HEK293T (cell line): Measurements from ENCODE around the gene CTTNBP2.

Experiments
- BHLHE40 ChIP-seq: fragments of 450-650 bp; IDR thresholded peaks from 2 replicates; pipeline ENCODE4 v1.6.1; 2016; ENCODE audit warnings: mild to moderate bottlenecking, moderate library complexity, borderline replicate concordance
- CTBP1 ChIP-seq: fragments of 450-650 bp; IDR thresholded peaks from 2 replicates; pipeline ENCODE4 v1.6.1; 2016; ENCODE audit warnings: borderline replicate concordance
- ELF4 ChIP-seq: fragments of 450-650 bp; IDR thresholded peaks from 2 replicates; pipeline ENCODE4 v1.6.1; 2017; ENCODE audit warnings: antibody characterized with exemption
- FOXA1 ChIP-seq: fragments of 450-650 bp; IDR thresholded peaks from 2 replicates; pipeline ENCODE4 v1.6.1; 2016; ENCODE audit warnings: mild to moderate bottlenecking
- FOXK2 ChIP-seq: fragments of 450-650 bp; IDR thresholded peaks from 2 replicates; pipeline ENCODE4 v1.6.1; 2016; ENCODE audit warnings: mild to moderate bottlenecking
- FOXM1 ChIP-seq: fragments of 450-650 bp; IDR thresholded peaks from 2 replicates; pipeline ENCODE4 v1.6.1; 2017; ENCODE audit warnings: mild to moderate bottlenecking, borderline replicate concordance
- L3MBTL2 ChIP-seq: fragments of 450-650 bp; conservative IDR thresholded peaks from 2 replicates; pipeline ENCODE4 v1.6.1; 2016; ENCODE audit warnings: mild to moderate bottlenecking
- LEF1 ChIP-seq: fragments of 450-650 bp; IDR thresholded peaks from 2 replicates; pipeline ENCODE4 v1.6.1; 2017; ENCODE audit warnings: mild to moderate bottlenecking, borderline replicate concordance
- NFRKB ChIP-seq: fragments of 450-650 bp; IDR thresholded peaks from 2 replicates; pipeline ENCODE4 v1.6.1; 2016; ENCODE audit warnings: mild to moderate bottlenecking, moderate library complexity
- SP1 ChIP-seq: fragments of 450-650 bp; IDR thresholded peaks from 2 replicates; pipeline ENCODE4 v1.6.1; 2017
- SUZ12 ChIP-seq: fragments of 450-650 bp; IDR thresholded peaks from 2 replicates; pipeline ENCODE4 v1.6.1; 2016; ENCODE audit warnings: mild to moderate bottlenecking
- TARDBP ChIP-seq: fragments of 450-650 bp; IDR thresholded peaks from 2 replicates; pipeline ENCODE4 v1.6.1; 2016
- ZNF384 ChIP-seq: fragments of 450-650 bp; IDR thresholded peaks from 2 replicates; pipeline ENCODE4 v1.6.1; 2016
- TF ChIP-seq, protein P1 (sequence below): fragments of 450-650 bp; IDR thresholded peaks from 2 replicates; pipeline ENCODE4 v1.6.1; 2016

GRCh38 chr7:117908031-117908795 lies 35.0 kb upstream of the CTTNBP2 start:
- TF ChIP-seq LEF1 (no peak), ZNF384 (no peak), FOXA1 (no peak), BHLHE40 (no peak), L3MBTL2 (no peak), CTBP1 (no peak), FOXM1 (no peak), ELF4 (no peak), SP1 (no peak), FOXK2 (no peak), TARDBP (no peak), NFRKB (no peak), SUZ12 (no peak)
- TF ChIP-seq, protein P1, sequence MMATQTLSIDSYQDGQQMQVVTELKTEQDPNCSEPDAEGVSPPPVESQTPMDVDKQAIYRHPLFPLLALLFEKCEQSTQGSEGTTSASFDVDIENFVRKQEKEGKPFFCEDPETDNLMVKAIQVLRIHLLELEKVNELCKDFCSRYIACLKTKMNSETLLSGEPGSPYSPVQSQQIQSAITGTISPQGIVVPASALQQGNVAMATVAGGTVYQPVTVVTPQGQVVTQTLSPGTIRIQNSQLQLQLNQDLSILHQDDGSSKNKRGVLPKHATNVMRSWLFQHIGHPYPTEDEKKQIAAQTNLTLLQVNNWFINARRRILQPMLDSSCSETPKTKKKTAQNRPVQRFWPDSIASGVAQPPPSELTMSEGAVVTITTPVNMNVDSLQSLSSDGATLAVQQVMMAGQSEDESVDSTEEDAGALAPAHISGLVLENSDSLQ = no peak
